Forelimb muscle (tissue), 1 donor: ENCODE data around the gene TACR2. TPM values are rescaled to one million over a fixed set of nuclear protein-coding genes. Genes with fewer than 3 reads are reported as not detected.
A peak's percentile ranks its signal among the peaks of the same experiment; 100 is the strongest.

Experiments
- DNase-seq: peaks from one replicate; pipeline ENCODE4 v3.0.0-alpha.2; 2013; ENCODE audit warnings: low read depth
- polyA plus RNA-seq: library from polyadenylated mRNA; unstranded; fragments of 120-200 nt; gene quantifications from one replicate; pipeline ENCODE4 v1.2.1, GENCODE V29; 2013; ENCODE audit not compliant: insufficient read length

The TACR2 gene
- polyA plus RNA-seq, 1 donor: 0.59 TPM

GRCh38 chr10:69403066-69403465 lies 13.7 kb downstream of the TACR2 start:
- no peak for DNase-seq

DNA sequence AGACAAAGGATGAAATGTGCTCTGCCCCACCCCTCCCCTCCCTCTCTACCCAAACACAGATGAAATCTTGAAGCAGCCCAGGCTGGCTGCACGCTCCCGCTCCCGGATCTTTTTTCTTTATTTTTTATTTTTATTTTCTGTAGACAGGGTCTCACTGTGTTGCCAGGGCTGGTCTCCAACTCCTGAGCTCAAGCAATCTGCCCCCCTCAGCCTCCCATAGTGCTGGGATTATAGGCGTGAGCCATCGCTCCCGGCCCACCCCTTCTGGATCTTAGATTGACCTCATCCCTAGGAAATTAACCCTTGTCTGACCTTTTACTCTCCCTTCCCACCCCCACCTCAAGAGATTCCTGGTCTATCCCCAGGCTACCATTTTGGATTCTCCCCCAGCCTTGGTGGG lies 14.3 kb downstream of the TACR2 start:
- DNase-seq: no peak

GRCh38 chr10:69401416-69401815 lies 15.3 kb downstream of the TACR2 start:
- no peak for DNase-seq

GRCh38 chr10:69400936-69401335 lies 15.8 kb downstream of the TACR2 start:
- no peak for DNase-seq

- no peak for DNase-seq
Measured at GRCh38 chr10:69398466-69398865, 18.3 kb downstream of the TACR2 start.

DNA sequence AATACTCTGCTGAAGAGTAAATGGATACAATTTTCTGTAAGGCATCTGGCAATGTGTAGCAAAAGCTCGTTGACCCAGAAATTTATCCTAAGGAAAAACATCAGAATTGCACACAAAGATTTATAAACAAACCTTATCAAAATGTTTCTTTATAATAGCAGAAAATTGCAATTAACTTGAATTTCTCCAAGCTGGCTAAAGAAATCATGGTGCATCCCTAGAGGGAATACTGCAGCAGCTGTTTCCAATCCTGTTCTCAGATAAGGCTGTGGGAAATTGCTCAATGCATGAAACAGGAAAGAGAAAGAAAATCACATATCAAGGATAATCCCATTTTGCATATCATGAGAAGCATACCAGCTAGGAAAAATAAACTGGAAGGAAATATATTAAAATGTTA lies 18.7 kb downstream of the TACR2 start:
- DNase-seq: peak; percentile 36

- DNase-seq: no peak
Measured at GRCh38 chr10:69394020-69394419, 22.7 kb downstream of the TACR2 start.

GRCh38 chr10:69392481-69393000 lies 24.2 kb downstream of the TACR2 start:
- DNase-seq: peak; percentile 51

DNA sequence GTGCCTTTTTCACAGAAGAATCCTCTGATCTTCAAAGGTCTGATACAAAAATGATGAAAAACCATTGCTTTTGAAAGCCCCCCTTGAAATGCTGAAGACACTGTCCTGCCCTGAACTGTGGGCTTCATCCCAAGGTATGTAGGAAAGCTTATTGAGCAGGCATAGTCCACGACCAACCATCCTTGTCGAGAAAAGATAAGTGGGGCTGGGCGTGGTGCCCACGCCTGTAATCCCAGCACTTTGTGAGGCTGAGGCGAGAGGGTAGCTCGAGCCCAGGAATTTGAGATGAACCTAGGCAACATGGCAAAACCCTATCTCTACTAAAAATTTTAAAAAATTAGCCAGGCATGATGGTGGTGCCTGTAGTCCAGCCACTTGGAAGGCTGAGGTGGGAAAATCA lies 25.6 kb downstream of the TACR2 start:
- no peak for DNase-seq

GRCh38 chr10:69389827-69390490 lies 26.8 kb downstream of the TACR2 start:
- DNase-seq: no peak

DNA sequence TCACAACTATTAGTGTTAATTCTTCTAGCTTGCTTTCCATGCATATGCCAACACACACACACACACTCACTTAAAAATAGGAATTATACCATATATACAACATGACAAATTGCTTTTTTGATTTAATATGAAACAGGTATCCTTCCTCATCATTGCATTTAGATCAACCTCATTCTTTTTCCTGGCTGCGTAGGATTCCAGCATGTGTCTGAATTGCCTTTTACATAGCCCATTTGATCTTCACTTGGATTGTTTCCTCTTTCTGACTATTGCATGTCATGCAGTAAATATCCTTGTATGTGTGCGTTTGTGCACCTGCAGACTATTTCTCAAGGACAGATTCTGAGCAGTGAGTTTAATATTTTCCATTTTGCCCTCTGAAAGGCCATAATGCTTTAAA lies 28.2 kb downstream of the TACR2 start:
- DNase-seq: no peak

DNA sequence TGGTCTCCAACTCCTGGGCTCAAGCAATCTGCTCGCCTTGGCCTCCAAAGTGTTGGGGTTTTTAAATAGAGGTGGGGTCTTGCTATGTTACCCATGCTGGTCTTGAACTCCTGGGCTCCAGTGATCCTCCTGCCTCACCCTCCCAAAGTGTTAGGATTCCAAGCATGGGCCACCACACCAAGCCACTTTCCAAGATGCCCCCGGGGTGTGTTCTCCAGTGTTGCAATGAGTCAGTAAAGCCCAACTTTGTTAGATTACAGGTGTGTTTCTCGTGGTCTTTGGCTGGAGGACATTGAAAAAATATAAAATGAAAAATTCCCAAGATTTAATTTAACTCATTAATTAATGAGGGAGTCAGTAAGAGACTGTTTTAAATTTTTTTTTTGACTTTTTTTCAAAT lies 29.2 kb downstream of the TACR2 start:
- DNase-seq: no peak

- DNase-seq: no peak
Measured at GRCh38 chr10:69385454-69386350, 31.0 kb downstream of the TACR2 start.

DNA sequence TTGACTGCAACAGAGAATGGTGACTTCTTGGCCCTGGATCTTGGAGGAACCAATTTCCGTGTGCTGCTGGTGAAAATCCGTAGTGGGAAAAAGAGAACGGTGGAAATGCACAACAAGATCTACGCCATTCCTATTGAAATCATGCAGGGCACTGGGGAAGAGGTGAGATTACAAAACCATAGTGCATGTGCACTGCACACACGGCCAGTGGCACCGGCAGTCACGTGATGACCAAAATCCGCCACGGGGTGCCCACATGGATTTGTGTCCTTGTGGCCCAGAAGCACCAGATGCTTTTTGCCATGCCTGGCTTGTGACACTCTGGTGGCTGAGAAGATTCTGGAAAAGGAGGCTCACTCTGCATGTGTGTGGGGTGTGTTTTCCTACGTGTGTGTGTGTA lies 32.4 kb downstream of the TACR2 start:
- no peak for DNase-seq

DNA sequence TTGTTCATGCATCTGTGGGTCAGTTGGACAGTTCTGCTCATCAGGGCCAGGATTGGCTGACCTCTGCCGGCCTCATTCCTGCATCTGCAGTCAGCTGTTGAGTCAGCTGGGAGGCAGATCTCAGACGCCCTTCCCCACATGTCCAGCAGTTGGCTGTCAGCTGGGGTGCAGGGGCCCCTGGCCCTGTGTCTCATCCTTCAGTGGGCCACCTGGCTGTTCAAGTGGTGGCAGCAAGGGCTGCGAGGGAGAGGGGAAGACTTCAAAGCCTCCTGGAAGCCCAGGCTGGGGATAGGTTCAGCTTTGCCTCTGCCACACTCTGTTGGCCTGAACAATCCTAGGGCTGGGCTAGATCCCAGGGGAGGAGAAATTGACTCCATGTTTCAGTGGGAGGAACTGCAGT lies 33.2 kb downstream of the TACR2 start:
- DNase-seq: no peak

DNA sequence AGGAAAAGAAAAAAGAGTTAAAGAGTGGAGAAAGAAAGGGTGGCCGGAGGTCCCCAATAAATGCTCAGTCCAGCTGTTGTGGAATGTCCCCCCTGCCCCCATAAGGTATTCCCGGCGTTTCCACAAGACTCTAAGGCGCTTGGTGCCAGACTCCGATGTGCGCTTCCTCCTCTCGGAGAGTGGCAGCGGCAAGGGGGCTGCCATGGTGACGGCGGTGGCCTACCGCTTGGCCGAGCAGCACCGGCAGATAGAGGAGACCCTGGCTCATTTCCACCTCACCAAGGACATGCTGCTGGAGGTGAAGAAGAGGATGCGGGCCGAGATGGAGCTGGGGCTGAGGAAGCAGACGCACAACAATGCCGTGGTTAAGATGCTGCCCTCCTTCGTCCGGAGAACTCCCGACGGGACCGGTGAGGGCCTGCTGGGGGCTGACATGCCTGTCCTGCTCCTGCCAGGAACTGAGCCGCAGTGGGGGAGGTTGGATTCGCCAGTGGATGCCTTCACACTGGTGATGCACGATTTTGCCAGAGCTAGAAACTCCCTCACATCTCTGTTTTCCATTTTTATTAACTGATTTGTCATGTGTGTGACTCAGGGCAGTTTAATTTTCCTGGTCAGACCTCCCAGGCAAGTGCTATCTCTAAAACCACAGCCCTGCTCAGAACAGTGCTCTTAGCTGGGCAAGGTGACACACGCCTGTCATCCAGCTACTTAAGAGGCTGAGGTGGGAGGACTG lies 34.2 kb downstream of the TACR2 start:
- DNase-seq: no peak

GRCh38 chr10:69379800-69380199 lies 36.9 kb downstream of the TACR2 start:
- no peak for DNase-seq

- DNase-seq: no peak
Measured at GRCh38 chr10:69377933-69378332, 38.8 kb downstream of the TACR2 start.

GRCh38 chr10:69377191-69377590 lies 39.5 kb downstream of the TACR2 start:
- no peak for DNase-seq

- DNase-seq: no peak
Measured at GRCh38 chr10:69376662-69377061, 40.1 kb downstream of the TACR2 start.

DNA sequence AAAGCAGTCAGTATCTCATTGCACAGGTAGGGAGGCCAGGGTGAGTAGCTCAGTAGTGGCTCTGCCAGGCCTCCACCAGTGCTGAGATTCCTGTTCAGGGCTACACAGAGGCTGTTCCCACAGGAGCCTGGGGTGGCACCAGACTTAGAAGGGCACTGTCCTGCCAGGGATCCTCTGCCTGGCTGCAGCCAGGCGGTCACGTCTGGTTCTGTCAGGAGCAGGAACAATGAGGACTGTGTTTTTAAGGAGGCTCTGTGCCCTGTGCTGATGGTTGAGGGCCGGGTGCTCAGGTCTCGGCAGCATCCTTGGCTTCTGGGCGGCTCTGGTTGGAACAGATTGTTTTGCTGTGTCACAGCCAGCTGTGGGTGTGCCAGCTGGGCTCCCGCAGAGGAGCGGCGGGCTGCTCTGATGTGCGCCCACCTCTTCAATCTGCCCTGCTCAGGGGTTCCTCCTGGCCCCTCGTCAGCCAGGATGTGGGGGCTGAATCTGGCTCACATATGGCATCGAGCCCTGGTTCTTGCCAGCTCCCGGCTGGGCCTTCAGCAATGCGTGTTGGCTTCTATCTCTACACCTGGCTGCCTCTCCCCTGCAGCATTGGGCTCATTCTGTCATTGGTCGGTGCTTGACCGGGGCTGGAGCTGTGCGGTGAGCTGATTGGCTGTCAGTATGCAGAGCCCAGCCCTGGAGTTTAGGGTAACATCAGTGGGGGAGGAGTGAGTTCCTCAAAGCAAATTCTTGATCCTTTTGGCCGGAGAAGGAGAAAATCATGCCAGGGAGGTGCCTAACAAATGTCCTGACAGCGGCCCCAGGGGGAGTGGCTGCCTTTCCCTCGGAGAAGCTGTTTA lies 41.2 kb downstream of the TACR2 start:
- DNase-seq: no peak
